SK-N-SH treated with all-trans-retinoic acid at 6 μM for 48 hours (cell line): Measurements from ENCODE around the gene SLC22A14.
"Not testable (repeated sequence)": the region's sequence is repeated elsewhere in the genome, so short reads cannot be mapped to it uniquely, and the experiment has no call there.

Experiments used
- ATAC-seq: fragments of 200-7000 bp; cut with Tn5 transposase; 3 replicates; pipeline ENCODE4 v1.9.1; 2020; ENCODE audit warnings: mild to moderate bottlenecking, moderate library complexity
- ARNTL ChIP-seq: fragments of 450-650 bp; formaldehyde crosslinking; IDR thresholded peaks from 2 replicates; pipeline ENCODE4 v1.5.0; 2020; ENCODE audit warnings: low read depth, mild to moderate bottlenecking, moderate library complexity, borderline replicate concordance
- BACH2 ChIP-seq: fragments of 250-450 bp; sonication (Bioruptor Pico); IDR thresholded peaks from 2 replicates; pipeline ENCODE4 v1.9.0; 2021; ENCODE audit warnings: mild to moderate bottlenecking, borderline replicate concordance
- CSDC2 ChIP-seq: fragments of 250-450 bp; sonication (Bioruptor Pico); IDR thresholded peaks from 2 replicates; pipeline ENCODE4 v1.5.0; 2020; ENCODE audit warnings: mild to moderate bottlenecking, moderate library complexity
- ESRRG ChIP-seq: fragments of 250-450 bp; sonication (Bioruptor Pico); IDR thresholded peaks from 2 replicates; pipeline ENCODE4 v1.6.1; 2021; ENCODE audit warnings: mild to moderate bottlenecking
- GLIS3 ChIP-seq: fragments of 250-450 bp; sonication (Bioruptor Pico); IDR thresholded peaks from 2 replicates; pipeline ENCODE4 v1.5.0; 2020; ENCODE audit warnings: mild to moderate bottlenecking, moderate library complexity
- ISL1 ChIP-seq: fragments of 250-450 bp; sonication (Bioruptor Pico); IDR thresholded peaks from 2 replicates; pipeline ENCODE4 v2.1.2; 2022; ENCODE audit warnings: mild to moderate bottlenecking, moderate library complexity
- OSR1 ChIP-seq: fragments of 250-450 bp; sonication (Bioruptor Pico); IDR thresholded peaks from 2 replicates; pipeline ENCODE4 v1.8.0; 2022; ENCODE audit warnings: moderate library complexity, mild to moderate bottlenecking, inconsistent platforms
- PPARA ChIP-seq: fragments of 250-450 bp; sonication (Bioruptor Pico); IDR thresholded peaks from 2 replicates; pipeline ENCODE4 v1.5.0; 2020; ENCODE audit warnings: mild to moderate bottlenecking, borderline replicate concordance
- RARB ChIP-seq: fragments of 250-450 bp; sonication (Bioruptor Pico); IDR thresholded peaks from 2 replicates; pipeline ENCODE4 v1.8.0; 2021; ENCODE audit warnings: mild to moderate bottlenecking, moderate library complexity
- SNAI2 ChIP-seq: fragments of 250-450 bp; sonication (Bioruptor Pico); IDR thresholded peaks from 2 replicates; pipeline ENCODE4 v1.5.0; 2020; ENCODE audit warnings: mild to moderate bottlenecking, moderate library complexity
- TCF4 ChIP-seq: fragments of 250-450 bp; sonication (Bioruptor Pico); IDR thresholded peaks from 2 replicates; pipeline ENCODE4 v1.8.0; 2021; ENCODE audit warnings: mild to moderate bottlenecking, moderate library complexity, borderline replicate concordance
- TOX ChIP-seq: fragments of 250-450 bp; sonication (Bioruptor Pico); IDR thresholded peaks from 2 replicates; pipeline ENCODE4 v1.8.0; 2021; ENCODE audit warnings: mild to moderate bottlenecking, moderate library complexity, borderline replicate concordance
- ZC3H10 ChIP-seq: fragments of 250-450 bp; sonication (Bioruptor Pico); IDR thresholded peaks from 2 replicates; pipeline ENCODE4 v1.5.1; 2021; ENCODE audit warnings: mild to moderate bottlenecking, moderate library complexity
- ZFP3 ChIP-seq: fragments of 250-450 bp; sonication (Bioruptor Pico); IDR thresholded peaks from 2 replicates; pipeline ENCODE4 v1.5.0; 2020; ENCODE audit warnings: mild to moderate bottlenecking, moderate library complexity
- ZFP30 ChIP-seq: fragments of 450-650 bp; formaldehyde crosslinking; IDR thresholded peaks from 2 replicates; pipeline ENCODE4 v1.5.0; 2022; ENCODE audit warnings: mild to moderate bottlenecking, moderate library complexity
- ZNF565 ChIP-seq: fragments of 450-650 bp; formaldehyde crosslinking; conservative IDR thresholded peaks from 2 replicates; pipeline ENCODE4 v1.5.0; 2020; ENCODE audit warnings: low read depth, mild to moderate bottlenecking, moderate library complexity
- TF ChIP-seq, protein P1 (sequence below): fragments of 250-450 bp; sonication (Bioruptor Pico); IDR thresholded peaks from 2 replicates; pipeline ENCODE4 v1.5.1; 2021; ENCODE audit warnings: mild to moderate bottlenecking, moderate library complexity
- TF ChIP-seq, protein P2 (sequence below): fragments of 250-450 bp; sonication (Bioruptor Pico); IDR thresholded peaks from 2 replicates; pipeline ENCODE4 v1.5.0; 2020; ENCODE audit warnings: mild to moderate bottlenecking, moderate library complexity
- TF ChIP-seq, protein P3 (sequence below): fragments of 250-450 bp; sonication (Bioruptor Pico); IDR thresholded peaks from 2 replicates; pipeline ENCODE4 v1.8.0; 2020; ENCODE audit warnings: mild to moderate bottlenecking, moderate library complexity, borderline replicate concordance
- TF ChIP-seq, protein P4 (sequence below): fragments of 250-450 bp; sonication (Bioruptor Pico); IDR thresholded peaks from 2 replicates; pipeline ENCODE4 v1.5.1; 2020; ENCODE audit warnings: low read depth, mild to moderate bottlenecking, moderate library complexity
- TF ChIP-seq, protein P5 (sequence below): fragments of 250-450 bp; sonication (Bioruptor Pico); IDR thresholded peaks from 2 replicates; pipeline ENCODE4 v1.8.0; 2021; ENCODE audit warnings: low read depth, mild to moderate bottlenecking, moderate library complexity, borderline replicate concordance

Gene SLC22A14

DNA sequence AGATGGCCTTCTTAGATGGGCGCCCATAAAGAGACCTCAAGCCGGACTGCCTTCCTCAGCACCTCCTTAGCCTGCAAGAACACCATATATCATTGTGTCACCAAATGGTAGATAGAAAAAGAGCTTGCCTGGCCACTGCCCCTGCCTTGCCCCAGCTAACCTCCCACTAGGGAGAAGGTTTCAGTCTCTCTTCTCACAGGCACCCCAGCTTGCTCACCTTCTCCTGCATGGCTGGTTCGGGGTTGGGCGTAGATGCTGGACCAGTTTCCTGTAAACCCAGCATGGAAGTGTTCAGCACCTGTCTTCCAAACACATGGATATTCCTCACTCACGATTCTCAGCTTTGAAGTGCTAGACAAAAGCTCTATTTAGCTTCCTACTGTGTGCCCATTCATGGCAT, 3.3 kb upstream of the SLC22A14 start (continued):
- TF ChIP-seq, protein P1, sequence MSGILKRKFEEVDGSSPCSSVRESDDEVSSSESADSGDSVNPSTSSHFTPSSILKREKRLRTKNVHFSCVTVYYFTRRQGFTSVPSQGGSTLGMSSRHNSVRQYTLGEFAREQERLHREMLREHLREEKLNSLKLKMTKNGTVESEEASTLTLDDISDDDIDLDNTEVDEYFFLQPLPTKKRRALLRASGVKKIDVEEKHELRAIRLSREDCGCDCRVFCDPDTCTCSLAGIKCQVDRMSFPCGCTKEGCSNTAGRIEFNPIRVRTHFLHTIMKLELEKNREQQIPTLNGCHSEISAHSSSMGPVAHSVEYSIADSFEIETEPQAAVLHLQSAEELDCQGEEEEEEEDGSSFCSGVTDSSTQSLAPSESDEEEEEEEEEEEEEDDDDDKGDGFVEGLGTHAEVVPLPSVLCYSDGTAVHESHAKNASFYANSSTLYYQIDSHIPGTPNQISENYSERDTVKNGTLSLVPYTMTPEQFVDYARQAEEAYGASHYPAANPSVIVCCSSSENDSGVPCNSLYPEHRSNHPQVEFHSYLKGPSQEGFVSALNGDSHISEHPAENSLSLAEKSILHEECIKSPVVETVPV (CRISPR knock-in tag), result no peak
- TF ChIP-seq ARNTL (CRISPR knock-in tag), result no peak
- no peak for TF ChIP-seq GLIS3 (CRISPR knock-in tag)
- no peak for TF ChIP-seq ZFP30 (CRISPR knock-in tag)

DNA sequence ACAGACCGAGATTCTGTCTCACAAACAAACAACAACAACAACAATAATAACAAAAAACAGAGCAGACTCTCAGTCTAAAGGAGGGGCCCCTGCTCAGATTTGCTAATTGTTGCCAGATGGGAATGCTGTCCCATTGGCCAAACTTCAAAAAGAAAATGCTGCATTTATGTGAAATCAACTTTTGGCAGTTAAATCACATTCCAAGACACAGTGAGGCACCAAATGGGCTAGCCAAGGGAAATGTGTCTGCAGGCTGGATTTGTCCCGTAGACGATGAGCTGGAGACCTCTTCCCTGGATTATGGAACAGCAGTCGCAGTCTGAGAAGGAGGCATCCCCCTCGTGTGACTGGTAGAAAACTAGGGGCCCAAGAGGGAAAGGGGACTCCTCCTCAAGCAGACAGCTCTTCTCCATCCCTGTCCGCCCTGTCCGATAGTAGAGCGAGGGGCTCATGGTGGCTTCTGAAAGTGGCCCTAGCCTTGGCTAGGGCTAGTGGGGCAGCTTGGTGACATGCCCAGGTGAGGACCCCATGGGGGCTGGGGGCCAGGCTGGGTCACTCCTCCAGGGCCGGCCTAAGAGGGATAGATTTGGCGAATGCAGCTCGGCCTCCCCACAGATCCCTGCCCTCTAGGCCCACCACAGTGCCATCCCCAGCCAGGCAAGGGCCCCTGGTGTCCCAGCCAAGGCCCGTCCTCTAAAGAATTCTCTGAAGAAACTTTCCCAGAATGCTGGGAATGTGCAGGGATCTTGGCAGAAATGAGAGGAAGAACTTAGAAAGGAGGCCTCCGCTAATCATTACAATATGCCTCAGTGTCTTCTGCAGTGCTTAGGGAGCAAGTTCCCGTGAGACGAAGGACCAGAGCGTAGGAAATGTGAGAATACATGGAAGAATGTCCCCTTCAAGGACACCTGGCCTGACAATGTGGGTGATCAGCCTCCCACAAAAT, 2.0 kb downstream of the SLC22A14 start:
- TF ChIP-seq, protein P2, sequence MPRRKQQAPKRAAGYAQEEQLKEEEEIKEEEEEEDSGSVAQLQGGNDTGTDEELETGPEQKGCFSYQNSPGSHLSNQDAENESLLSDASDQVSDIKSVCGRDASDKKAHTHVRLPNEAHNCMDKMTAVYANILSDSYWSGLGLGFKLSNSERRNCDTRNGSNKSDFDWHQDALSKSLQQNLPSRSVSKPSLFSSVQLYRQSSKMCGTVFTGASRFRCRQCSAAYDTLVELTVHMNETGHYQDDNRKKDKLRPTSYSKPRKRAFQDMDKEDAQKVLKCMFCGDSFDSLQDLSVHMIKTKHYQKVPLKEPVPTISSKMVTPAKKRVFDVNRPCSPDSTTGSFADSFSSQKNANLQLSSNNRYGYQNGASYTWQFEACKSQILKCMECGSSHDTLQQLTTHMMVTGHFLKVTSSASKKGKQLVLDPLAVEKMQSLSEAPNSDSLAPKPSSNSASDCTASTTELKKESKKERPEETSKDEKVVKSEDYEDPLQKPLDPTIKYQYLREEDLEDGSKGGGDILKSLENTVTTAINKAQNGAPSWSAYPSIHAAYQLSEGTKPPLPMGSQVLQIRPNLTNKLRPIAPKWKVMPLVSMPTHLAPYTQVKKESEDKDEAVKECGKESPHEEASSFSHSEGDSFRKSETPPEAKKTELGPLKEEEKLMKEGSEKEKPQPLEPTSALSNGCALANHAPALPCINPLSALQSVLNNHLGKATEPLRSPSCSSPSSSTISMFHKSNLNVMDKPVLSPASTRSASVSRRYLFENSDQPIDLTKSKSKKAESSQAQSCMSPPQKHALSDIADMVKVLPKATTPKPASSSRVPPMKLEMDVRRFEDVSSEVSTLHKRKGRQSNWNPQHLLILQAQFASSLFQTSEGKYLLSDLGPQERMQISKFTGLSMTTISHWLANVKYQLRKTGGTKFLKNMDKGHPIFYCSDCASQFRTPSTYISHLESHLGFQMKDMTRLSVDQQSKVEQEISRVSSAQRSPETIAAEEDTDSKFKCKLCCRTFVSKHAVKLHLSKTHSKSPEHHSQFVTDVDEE (CRISPR knock-in tag), result no peak
- TF ChIP-seq PPARA (CRISPR knock-in tag) (no peak), RARB (CRISPR knock-in tag) (no peak), SNAI2 (no peak)
- ATAC-seq, result peak; percentile 86

DNA sequence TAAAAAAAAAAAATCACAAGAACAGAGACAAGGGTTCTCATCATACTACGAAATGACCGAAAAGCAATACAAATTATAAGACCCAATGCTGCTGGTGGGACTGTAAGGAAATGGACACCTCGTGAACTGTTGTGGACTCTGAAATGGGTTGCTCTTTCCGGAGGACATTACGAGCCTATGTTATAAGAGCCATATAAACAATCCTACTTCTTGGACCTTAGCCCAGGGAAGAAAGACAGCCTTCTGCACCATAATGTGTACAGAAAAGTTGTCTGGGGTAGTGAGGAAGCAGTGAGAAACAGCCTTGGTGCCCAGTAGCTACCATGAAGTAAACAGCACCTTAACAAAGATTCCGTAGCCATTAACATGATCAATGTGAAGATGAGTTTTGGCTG, 2.7 kb downstream of the SLC22A14 start:
- ATAC-seq, result no peak
- TF ChIP-seq, protein P3, sequence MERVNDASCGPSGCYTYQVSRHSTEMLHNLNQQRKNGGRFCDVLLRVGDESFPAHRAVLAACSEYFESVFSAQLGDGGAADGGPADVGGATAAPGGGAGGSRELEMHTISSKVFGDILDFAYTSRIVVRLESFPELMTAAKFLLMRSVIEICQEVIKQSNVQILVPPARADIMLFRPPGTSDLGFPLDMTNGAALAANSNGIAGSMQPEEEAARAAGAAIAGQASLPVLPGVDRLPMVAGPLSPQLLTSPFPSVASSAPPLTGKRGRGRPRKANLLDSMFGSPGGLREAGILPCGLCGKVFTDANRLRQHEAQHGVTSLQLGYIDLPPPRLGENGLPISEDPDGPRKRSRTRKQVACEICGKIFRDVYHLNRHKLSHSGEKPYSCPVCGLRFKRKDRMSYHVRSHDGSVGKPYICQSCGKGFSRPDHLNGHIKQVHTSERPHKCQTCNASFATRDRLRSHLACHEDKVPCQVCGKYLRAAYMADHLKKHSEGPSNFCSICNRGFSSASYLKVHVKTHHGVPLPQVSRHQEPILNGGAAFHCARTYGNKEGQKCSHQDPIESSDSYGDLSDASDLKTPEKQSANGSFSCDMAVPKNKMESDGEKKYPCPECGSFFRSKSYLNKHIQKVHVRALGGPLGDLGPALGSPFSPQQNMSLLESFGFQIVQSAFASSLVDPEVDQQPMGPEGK, result no peak
- TF ChIP-seq BACH2 (CRISPR knock-in tag) (no peak), PPARA (CRISPR knock-in tag) (no peak), SNAI2 (no peak), ARNTL (CRISPR knock-in tag) (no peak), OSR1 (CRISPR knock-in tag) (no peak), ZFP3 (no peak), ZFP30 (CRISPR knock-in tag) (no peak), TOX (CRISPR knock-in tag) (no peak), ISL1 (CRISPR knock-in tag) (no peak), ZC3H10 (CRISPR knock-in tag) (no peak), CSDC2 (CRISPR knock-in tag) (no peak), ESRRG (no peak), TCF4 (CRISPR knock-in tag) (no peak), ZNF565 (CRISPR knock-in tag) (no peak)
- TF ChIP-seq, protein P2 (CRISPR knock-in tag), result no peak
- TF ChIP-seq, protein P4, sequence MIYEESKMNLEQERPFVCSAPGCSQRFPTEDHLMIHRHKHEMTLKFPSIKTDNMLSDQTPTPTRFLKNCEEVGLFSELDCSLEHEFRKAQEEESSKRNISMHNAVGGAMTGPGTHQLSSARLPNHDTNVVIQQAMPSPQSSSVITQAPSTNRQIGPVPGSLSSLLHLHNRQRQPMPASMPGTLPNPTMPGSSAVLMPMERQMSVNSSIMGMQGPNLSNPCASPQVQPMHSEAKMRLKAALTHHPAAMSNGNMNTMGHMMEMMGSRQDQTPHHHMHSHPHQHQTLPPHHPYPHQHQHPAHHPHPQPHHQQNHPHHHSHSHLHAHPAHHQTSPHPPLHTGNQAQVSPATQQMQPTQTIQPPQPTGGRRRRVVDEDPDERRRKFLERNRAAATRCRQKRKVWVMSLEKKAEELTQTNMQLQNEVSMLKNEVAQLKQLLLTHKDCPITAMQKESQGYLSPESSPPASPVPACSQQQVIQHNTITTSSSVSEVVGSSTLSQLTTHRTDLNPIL (CRISPR knock-in tag), result no peak
- TF ChIP-seq, protein P5, sequence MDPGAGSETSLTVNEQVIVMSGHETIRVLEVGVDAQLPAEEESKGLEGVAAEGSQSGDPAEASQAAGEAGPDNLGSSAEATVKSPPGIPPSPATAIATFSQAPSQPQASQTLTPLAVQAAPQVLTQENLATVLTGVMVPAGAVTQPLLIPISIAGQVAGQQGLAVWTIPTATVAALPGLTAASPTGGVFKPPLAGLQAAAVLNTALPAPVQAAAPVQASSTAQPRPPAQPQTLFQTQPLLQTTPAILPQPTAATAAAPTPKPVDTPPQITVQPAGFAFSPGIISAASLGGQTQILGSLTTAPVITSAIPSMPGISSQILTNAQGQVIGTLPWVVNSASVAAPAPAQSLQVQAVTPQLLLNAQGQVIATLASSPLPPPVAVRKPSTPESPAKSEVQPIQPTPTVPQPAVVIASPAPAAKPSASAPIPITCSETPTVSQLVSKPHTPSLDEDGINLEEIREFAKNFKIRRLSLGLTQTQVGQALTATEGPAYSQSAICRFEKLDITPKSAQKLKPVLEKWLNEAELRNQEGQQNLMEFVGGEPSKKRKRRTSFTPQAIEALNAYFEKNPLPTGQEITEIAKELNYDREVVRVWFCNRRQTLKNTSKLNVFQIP (CRISPR knock-in tag), result no peak
- TF ChIP-seq, all 23 proteins: peak for 0

DNA sequence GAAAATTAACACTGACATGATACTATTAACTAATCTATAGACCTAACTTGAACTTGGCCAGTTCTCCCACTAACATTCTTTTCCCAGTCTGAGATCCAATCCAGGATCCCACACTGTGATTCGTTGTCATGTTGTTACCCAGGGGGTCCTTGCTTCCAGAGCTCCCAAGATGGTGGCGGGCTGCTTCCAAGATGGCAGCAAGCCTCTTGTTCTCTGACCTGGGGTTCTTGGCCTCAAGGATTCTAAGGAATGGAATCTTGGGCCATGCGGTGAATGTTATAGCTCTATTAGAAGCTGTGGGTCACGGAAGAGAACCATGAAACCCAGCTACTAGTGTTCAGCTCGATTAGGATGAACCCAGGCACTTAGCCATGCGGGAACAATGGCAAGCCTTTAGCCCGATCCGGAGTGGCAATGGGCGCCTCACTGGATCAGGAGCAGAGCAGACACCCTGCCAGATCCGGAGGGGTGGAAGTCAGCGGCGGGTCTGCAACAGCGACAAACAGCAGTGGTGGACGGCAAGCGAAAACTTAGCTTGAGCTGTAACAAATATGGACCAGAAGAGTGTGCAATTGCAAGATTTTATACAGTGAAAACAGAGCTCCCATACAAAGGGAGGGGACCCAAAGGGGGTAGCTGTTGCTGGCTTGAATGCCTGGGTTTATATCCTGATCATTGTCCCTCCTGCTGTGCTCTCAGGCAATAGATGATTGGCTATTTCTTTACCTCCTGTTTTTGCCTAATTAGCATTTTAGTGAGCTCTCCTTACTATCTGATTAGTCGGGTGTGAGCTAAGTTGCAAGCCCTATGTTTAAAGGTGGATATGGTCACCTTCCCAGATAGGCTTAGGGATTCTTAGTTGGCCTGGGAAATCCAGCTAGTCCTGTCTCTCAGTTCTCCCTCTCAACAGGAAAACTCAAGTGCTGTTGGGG, 7.5 kb downstream of the SLC22A14 start:
- not testable (repeated sequence) for ATAC-seq

DNA sequence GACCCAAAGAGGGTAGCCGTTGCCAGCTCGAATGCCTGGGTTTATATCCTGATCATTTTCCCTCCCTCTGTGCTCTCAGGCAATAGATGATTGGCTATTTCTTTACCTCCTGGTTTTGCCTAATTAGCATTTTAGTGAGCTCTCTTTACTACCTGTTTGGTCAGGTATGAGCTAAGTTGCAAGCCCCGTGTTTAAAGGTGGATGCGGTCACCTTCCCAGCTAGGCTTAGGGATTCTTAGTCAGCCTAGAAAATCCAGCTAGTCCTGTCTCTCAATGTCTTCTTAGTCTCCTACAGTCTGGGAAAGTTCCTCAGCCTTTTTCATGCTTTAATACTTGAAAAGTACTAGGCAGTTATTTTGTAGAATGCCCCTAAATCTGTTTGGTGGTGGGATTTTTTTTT, 15.0 kb downstream of the SLC22A14 start:
- ATAC-seq, result not testable (repeated sequence)
